Right lobe of liver (tissue), 6 donors: Measurements from ENCODE around the gene HLA-DQA1. TPM values are rescaled to one million over a fixed set of nuclear protein-coding genes. Genes with fewer than 3 reads are reported as not detected.

Experiments used
- ATAC-seq, 4 donors: fragments of 200-7000 bp; cut with Tn5 transposase; one replicate each; pipeline ENCODE4 v1.9.1; 2020; ENCODE audit warnings: mild to moderate bottlenecking in 4 of 4, moderate library complexity in 4 of 4
- DNase-seq, 3 donors: peaks; one replicate each; pipeline ENCODE4 v3.0.0-alpha.2; 2020
- H3K27ac ChIP-seq, 3 donors: fragments of 200-600 bp; one replicate each; pipeline ENCODE4 v1.8.0; 2022
- H3K27me3 ChIP-seq, 2 donors: fragments of 200-600 bp; one replicate each; pipeline ENCODE4 v1.8.0; 2022
- H3K36me3 ChIP-seq, 4 donors: fragments of 200-600 bp; sonication (generic) in 1 of 4; one replicate each; pipeline versions ENCODE4 v1.5.1 to v1.8.0; 2017 to 2022; ENCODE audit warnings: control low read depth in 1 of 4
- H3K4me1 ChIP-seq, 4 donors: fragments of 200-600 bp; sonication (generic) in 1 of 4; one replicate each; pipeline versions ENCODE4 v1.5.1 to v1.8.0; 2017 to 2022; ENCODE audit warnings: control low read depth in 1 of 4
- H3K4me3 ChIP-seq, 3 donors: fragments of 200-600 bp; one replicate each; pipeline ENCODE4 v1.8.0; 2022
- H3K9me3 ChIP-seq, 4 donors: fragments of 200-600 bp; sonication (generic) in 1 of 4; one replicate each; pipeline versions ENCODE4 v1.5.1 to v1.8.0; 2017 to 2022; ENCODE audit warnings: control low read depth in 1 of 4
- CTCF ChIP-seq, 4 donors: fragments of 200-600 bp in 3 of 4; fragments of 450-650 bp in 1 of 4; IDR thresholded peaks; one replicate each; pipeline versions ENCODE4 v1.5.1 to v1.8.0; 2016 to 2022; ENCODE audit warnings: antibody characterized with exemption in 4 of 4, mild to moderate bottlenecking in 2 of 4
- POLR2A ChIP-seq: fragments of 450-650 bp; IDR thresholded peaks from one replicate; pipeline ENCODE4 v1.6.1; 2017; ENCODE audit warnings: antibody characterized with exemption, mild to moderate bottlenecking
- WGBS: methylation state at CpG from one replicate; pipeline ENCODE4 v1.1.6; 2018; ENCODE audit warnings: low coverage, low lambda C conversion rate; ENCODE audit not compliant: insufficient coverage; ENCODE audit errors: missing lambda C conversion rate; 5-methylcytosine and 5-hydroxymethylcytosine counted together
- intact Hi-C, 2 donors: fragments of 100-400 bp; cut with DNase I; formaldehyde crosslinking; loops; one replicate each; pipeline versions ENCODE4 v1.11.2 to v1.14.1; 2022
- total RNA-seq, 6 experiments: library from RNA; depleted of rRNA in 2 of 6; stranded (reverse); fragments of >200 nt in 2 of 6; fragmentation: NEBNext Ultra II Directional in 3 of 6; extraction: Animal tissue kit (Norgen Biotek cat#: 25700) in 3 of 6; gene quantifications; one replicate each; pipeline versions ENCODE4 v1.1.0 to v1.2.4, GENCODE V29; 2016 to 2023
- donor health status: DM: no; HTN: yes; CAD: no.
- donor health status: DM: no; HTN: no; CAD: no.
- donor health status: DM: no; HTN: no; CAD: no.
- donor health status: DM: no; HTN: yes; CAD: no.
- donor health status: DM: no; HTN: yes; CAD: no.

HLA-DQA1 gene
- total RNA-seq, 6 experiments from 2014 or later = 0.31 to 15.9 (median 5.4) TPM

- H3K27me3 ChIP-seq = no peaks in the 10 kb centered on the region
- whole genome bisulfite sequencing = 8% methylated on average over 3 of the region's 3 CpGs
- TF ChIP-seq POLR2A (no peak), CTCF (IDR thresholded peaks at IDR 0.05) (no peak)
- H3K9me3 ChIP-seq = no peaks in the 10 kb centered on the region
- no peak overlapping the region for H3K27ac ChIP-seq
- no peak overlapping the region for H3K4me3 ChIP-seq
- no peaks in the 10 kb centered on the region for H3K36me3 ChIP-seq
- no peaks in the 10 kb centered on the region for H3K4me1 ChIP-seq
- intact Hi-C loops = no loop called here
- DNase-seq (no peak), ATAC-seq (no peak)
Measured at GRCh38 chr6:32610682-32611296, 26.4 kb upstream of the HLA-DQA1 start.

- WGBS = 6% methylated on average over 6 of the region's 6 CpGs
- TF ChIP-seq POLR2A (no peak), CTCF (IDR thresholded peaks at IDR 0.05) (no peak)
- no peak overlapping the region for H3K4me3 ChIP-seq
- no peaks in the 10 kb centered on the region for H3K9me3 ChIP-seq
- ATAC-seq = no peak
- H3K27me3 ChIP-seq = no peaks in the 10 kb centered on the region
- DNase-seq = no peak
- no peaks in the 10 kb centered on the region for H3K4me1 ChIP-seq
- H3K27ac ChIP-seq = no peak overlapping the region
- H3K36me3 ChIP-seq = no peaks in the 10 kb centered on the region
- intact Hi-C loops = no loop called here
Measured at GRCh38 chr6:32613475-32613874, 23.7 kb upstream of the HLA-DQA1 start.

- Histone ChIP-seq H3K27me3 (no peaks in the 10 kb centered on the region), H3K4me3 (no peak overlapping the region), H3K27ac (no peak overlapping the region), H3K36me3 (no peaks in the 10 kb centered on the region), H3K4me1 (no peaks in the 10 kb centered on the region), H3K9me3 (no peaks in the 10 kb centered on the region)
- intact Hi-C loops = no loop called here
- WGBS = 0% methylated on average over 1 of the region's 1 CpG
- TF ChIP-seq POLR2A = no peak
- TF ChIP-seq CTCF (IDR thresholded peaks at IDR 0.05) = no peak
- DNase-seq = no peak
- no peak for ATAC-seq
Measured at GRCh38 chr6:32614366-32615081, 22.7 kb upstream of the HLA-DQA1 start.

- DNase-seq (no peak), ATAC-seq (no peak)
- Histone ChIP-seq H3K36me3 (no peaks in the 10 kb centered on the region), H3K4me1 (no peaks in the 10 kb centered on the region), H3K27ac (no peak overlapping the region), H3K27me3 (no peaks in the 10 kb centered on the region), H3K9me3 (no peaks in the 10 kb centered on the region), H3K4me3 (no peak overlapping the region)
- 26% methylated on average over 3 of the region's 3 CpGs for WGBS
- TF ChIP-seq POLR2A (no peak), CTCF (IDR thresholded peaks at IDR 0.05) (no peak)
- intact Hi-C loops = no loop called here
Measured at GRCh38 chr6:32615885-32616532, 21.2 kb upstream of the HLA-DQA1 start.
